CD4-positive, alpha-beta T cell treated with Interleukin-12 subunit alpha and Interleukin-12 subunit beta, for 1 hour (primary cell): ENCODE data around the gene PLEKHH1.

Experiments
- DNase-seq: peaks from one replicate; pipeline ENCODE4 v3.0.0-alpha.2; 2020

PLEKHH1 gene

DNA sequence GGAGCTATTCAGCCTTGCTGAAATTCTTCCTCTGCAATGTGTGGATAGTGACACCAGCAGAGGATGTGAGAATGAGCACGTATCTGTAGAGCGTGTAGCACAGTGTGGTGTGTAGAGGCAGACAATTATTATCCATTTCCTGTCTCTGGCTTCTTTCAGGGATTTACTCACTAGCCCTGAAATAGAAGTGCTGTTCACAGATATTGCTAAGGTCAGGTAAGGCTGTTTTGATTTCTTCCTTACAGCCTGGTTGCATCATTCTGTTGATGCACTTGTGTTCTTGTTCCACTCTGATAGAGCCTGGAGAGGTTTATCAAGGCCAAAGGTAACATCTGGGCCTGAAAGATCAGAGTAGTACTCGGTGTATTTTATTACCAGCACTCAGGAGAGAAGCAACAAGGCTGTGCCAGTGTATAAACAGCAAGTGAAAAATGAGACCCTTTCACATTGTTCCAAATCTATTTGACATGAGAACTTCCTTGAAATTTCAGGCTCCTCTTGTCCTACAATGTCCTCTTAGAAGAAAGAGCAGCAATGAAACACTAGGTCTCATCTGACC lies 103.3 kb downstream of the PLEKHH1 start:
- no peak for DNase-seq

DNA sequence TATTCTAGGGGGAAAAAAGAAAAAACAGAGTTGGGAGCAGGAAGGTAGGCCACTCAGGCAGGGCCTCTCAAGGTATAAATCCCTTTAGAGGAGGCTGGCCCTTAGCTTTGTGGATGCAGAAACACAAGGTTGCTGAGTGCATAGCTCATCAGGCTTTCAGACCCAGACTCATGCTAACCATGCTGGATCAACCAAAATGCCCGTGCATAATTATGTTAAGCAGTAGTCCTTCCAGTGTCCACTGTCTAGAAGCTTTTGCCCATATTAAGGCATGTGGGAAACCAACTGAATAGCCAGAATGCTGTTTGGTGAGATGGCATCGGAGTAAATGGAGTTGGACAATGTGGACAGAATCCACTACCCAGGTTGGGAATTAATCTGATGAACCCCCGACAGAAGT lies 105.6 kb downstream of the PLEKHH1 start:
- no peak for DNase-seq
